SW480 (cell line): Measurements from ENCODE around the gene SOX21.
"Not testable (repeated sequence)": the region's sequence is repeated elsewhere in the genome, so short reads cannot be mapped to it uniquely, and the experiment has no call there.

Experiments used
- DNase-seq: peaks from one replicate; pipeline ENCODE4 v3.0.0-alpha.2; 2016; ENCODE audit warnings: low spot score

The SOX21 gene

GRCh38 chr13:94712287-94712811, at the start of gene SOX21:
Gene SOX21 (minus strand): TSS chr13:94712545. CDS start chr13:94712049, 496 bp downstream.
- DNase-seq = no peak

- no peak for DNase-seq
Measured at GRCh38 chr13:94761407-94761806, 49.1 kb upstream of the SOX21 start.

GRCh38 chr13:94759120-94759728, 46.9 kb upstream of the SOX21 start:
- no peak for DNase-seq

GRCh38 chr13:94758436-94758960, 46.2 kb upstream of the SOX21 start:
- DNase-seq = no peak

GRCh38 chr13:94753327-94753726, 41.0 kb upstream of the SOX21 start:
- DNase-seq = no peak

- DNase-seq = no peak
Measured at GRCh38 chr13:94749162-94749561, 36.8 kb upstream of the SOX21 start.

- no peak for DNase-seq
Measured at GRCh38 chr13:94739235-94739634, 26.9 kb upstream of the SOX21 start.

GRCh38 chr13:94731028-94731427, 18.7 kb upstream of the SOX21 start:
- DNase-seq = no peak

- not testable (repeated sequence) for DNase-seq
Measured at GRCh38 chr13:94729941-94730340, 17.6 kb upstream of the SOX21 start.

- no peak for DNase-seq
Measured at GRCh38 chr13:94726425-94726824, 14.1 kb upstream of the SOX21 start.

- no peak for DNase-seq
Measured at GRCh38 chr13:94722609-94723345, 10.4 kb upstream of the SOX21 start.

GRCh38 chr13:94718697-94719096, 6.4 kb upstream of the SOX21 start:
- not testable (repeated sequence) for DNase-seq

GRCh38 chr13:94717916-94718315, 5.6 kb upstream of the SOX21 start:
- no peak for DNase-seq

GRCh38 chr13:94716016-94716415, 3.7 kb upstream of the SOX21 start:
- no peak for DNase-seq

- DNase-seq = no peak
Measured at GRCh38 chr13:94713561-94714182, 1.3 kb upstream of the SOX21 start.

GRCh38 chr13:94712812-94713560, 641 bp upstream of the SOX21 start:
- no peak for DNase-seq

GRCh38 chr13:94711561-94712286, 621 bp downstream of the SOX21 start:
- no peak for DNase-seq

GRCh38 chr13:94710881-94711560, 1.3 kb downstream of the SOX21 start:
- no peak for DNase-seq

- no peak for DNase-seq
Measured at GRCh38 chr13:94710065-94710781, 2.1 kb downstream of the SOX21 start.
